PC-9 (cell line): Measurements from ENCODE around the gene CLN6.

ENCODE experiments used
- CTCF ChIP-seq: fragments of 200-600 bp; sonication (generic); conservative IDR thresholded peaks from 2 replicates; pipeline ENCODE4 v1.6.1; 2017; ENCODE audit warnings: mixed run types, antibody characterized with exemption, mild to moderate bottlenecking, moderate library complexity
- EZH2 ChIP-seq: fragments of 200-600 bp; sonication (generic); IDR thresholded peaks from 2 replicates; pipeline ENCODE4 v1.8.0; 2017; ENCODE audit warnings: antibody characterized with exemption, low read depth

GRCh38 chr15:68207176-68207935 lies 22.2 kb downstream of the CLN6 start:
- TF ChIP-seq CTCF: no peak
- TF ChIP-seq EZH2: no peak
